ENCODE measurements around the gene TXNRD1. TPM values are rescaled to one million over a fixed set of nuclear protein-coding genes. Genes with fewer than 3 reads are reported as not detected.

Gene TXNRD1
- total and polyA plus RNA-seq, 8 donors = 54.6 to 174 (median 61.1) TPM

- intact Hi-C loops (cut with DNase I) = no loop called here
- DNase-seq = no peak
Measured at GRCh38 chr12:104248444-104248843, 32.9 kb downstream of the TXNRD1 start.

GRCh38 chr12:104249017-104249416 lies 33.4 kb downstream of the TXNRD1 start:
- Histone ChIP-seq H3K9me3 (no peaks in the 10 kb centered on the region), H3K36me3 (no peaks in the 10 kb centered on the region), H3K4me1 (peaks cover 0 to 3% of the 10 kb centered on the region in 2 donors), H3K27me3 (no peaks in the 10 kb centered on the region), H3K4me3 (no peak overlapping the region), H3K27ac (no peak overlapping the region)
- DNase-seq = no peak
- ATAC-seq = no peak
- intact Hi-C loops (cut with DNase I) = no loop called here
- no peak for TF ChIP-seq CTCF (IDR thresholded peaks at IDR 0.05)

More at GRCh38 chr12:104248444-104248843, 32.9 kb downstream of the TXNRD1 start:
- no peak overlapping the region for H3K27ac ChIP-seq
- no peak overlapping the region for H3K4me3 ChIP-seq
- no peaks in the 10 kb centered on the region for H3K27me3 ChIP-seq
- H3K4me1 ChIP-seq = peaks cover 0 to 2% of the 10 kb centered on the region in 2 donors
- H3K36me3 ChIP-seq = no peaks in the 10 kb centered on the region
- no peak for ATAC-seq
- TF ChIP-seq CTCF (IDR thresholded peaks at IDR 0.05) = no peak
- no peaks in the 10 kb centered on the region for H3K9me3 ChIP-seq

DNA sequence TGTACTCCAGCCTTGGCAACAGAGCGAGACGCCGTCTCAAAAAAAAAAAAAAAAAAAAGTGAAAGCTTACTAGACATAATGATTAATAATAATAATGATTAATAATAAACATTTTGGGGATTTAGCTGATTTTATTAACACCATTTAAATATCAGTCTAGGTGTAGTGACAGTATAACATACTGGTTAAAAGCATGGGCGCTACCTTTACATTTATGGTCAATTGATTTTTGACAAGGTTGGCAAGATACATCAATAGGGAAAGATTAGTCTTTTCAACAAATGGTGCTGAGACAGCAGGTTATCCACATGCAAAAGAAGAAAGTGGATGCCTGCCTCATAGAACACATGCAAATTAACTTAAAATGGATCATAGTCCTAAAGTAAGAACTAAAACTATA lies 34.3 kb downstream of the TXNRD1 start:
- Histone ChIP-seq H3K27me3 (no peaks in the 10 kb centered on the region), H3K36me3 (no peaks in the 10 kb centered on the region)

GRCh38 chr12:104250366-104251125 lies 35.0 kb downstream of the TXNRD1 start:
- H3K4me3 ChIP-seq = no peak overlapping the region
- H3K4me1 ChIP-seq = peaks cover 0 to 3% of the 10 kb centered on the region in 2 donors
- H3K27ac ChIP-seq = no peak overlapping the region
- DNase-seq (no peak), ATAC-seq (no peak)
- intact Hi-C loops (cut with DNase I) = no loop called here
- no peaks in the 10 kb centered on the region for H3K36me3 ChIP-seq
- TF ChIP-seq CTCF (IDR thresholded peaks at IDR 0.05) = no peak
- H3K9me3 ChIP-seq = no peaks in the 10 kb centered on the region
- H3K27me3 ChIP-seq = no peaks in the 10 kb centered on the region

More for the DNA sequence above, 34.3 kb downstream of the TXNRD1 start:
- H3K4me3 ChIP-seq = no peak overlapping the region
- no peak overlapping the region for H3K27ac ChIP-seq
- no peak for TF ChIP-seq CTCF (IDR thresholded peaks at IDR 0.05)
- DNase-seq = no peak
- intact Hi-C loops (cut with DNase I) = no loop called here
- no peak for ATAC-seq
- no peaks in the 10 kb centered on the region for H3K9me3 ChIP-seq
- H3K4me1 ChIP-seq = peaks cover 0 to 3% of the 10 kb centered on the region in 2 donors

DNA sequence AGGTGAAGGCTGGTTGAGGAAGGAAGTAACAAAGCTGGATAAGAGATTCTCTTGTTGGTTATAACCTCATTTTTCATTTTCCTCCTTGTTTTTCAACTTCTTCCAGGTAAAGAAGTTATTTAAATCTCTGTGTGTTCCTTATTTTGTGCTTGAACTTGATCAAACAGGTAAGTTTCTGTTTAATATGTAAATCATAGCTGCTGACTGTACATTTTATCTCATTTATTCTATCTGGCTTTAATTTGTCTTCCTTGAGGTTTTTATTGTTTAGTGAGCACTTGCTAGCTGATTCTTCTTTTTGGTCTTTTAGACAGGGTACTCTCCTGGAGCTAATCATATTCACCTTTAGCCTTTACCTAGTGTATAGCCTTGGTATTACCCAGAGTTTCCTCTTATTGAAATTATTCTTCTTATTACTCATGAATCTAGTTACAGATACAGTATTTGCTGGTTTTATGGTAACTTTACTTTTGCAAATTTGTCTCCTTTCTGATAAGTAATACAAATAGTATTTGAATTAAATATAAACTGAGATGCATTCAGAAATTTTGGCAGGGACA lies 42.4 kb downstream of the TXNRD1 start:
- DNase-seq (no peak), ATAC-seq (no peak)
- Histone ChIP-seq H3K4me3 (no peak overlapping the region), H3K9me3 (no peaks in the 10 kb centered on the region), H3K36me3 (no peaks in the 10 kb centered on the region), H3K27ac (no peak overlapping the region), H3K4me1 (peaks cover 0 to 3% of the 10 kb centered on the region in 2 donors), H3K27me3 (no peaks in the 10 kb centered on the region)
- no peak for TF ChIP-seq CTCF (IDR thresholded peaks at IDR 0.05)
- intact Hi-C loops (cut with DNase I) = no loop called here

Measured in left lung (tissue), 10 donors.